NB4 (cell line): Measurements from ENCODE around the gene PSG7.
"Not testable (repeated sequence)": the region's sequence is repeated elsewhere in the genome, so short reads cannot be mapped to it uniquely, and the experiment has no call there.

Experiments used
- MAX ChIP-seq: IDR thresholded peaks from 2 replicates; pipeline ENCODE4 v1.6.1; 2011; ENCODE audit warnings: low read depth, low read length
- MYC ChIP-seq: IDR thresholded peaks from 2 replicates; pipeline ENCODE4 v1.6.1; 2011; ENCODE audit warnings: low read depth, low read length
- POLR2A ChIP-seq: IDR thresholded peaks from 2 replicates; pipeline ENCODE4 v1.6.1; 2011; ENCODE audit warnings: mild to moderate bottlenecking; ENCODE audit not compliant: insufficient read length; ENCODE audit errors: extremely low read depth
- TF ChIP-seq, protein P1 (sequence below): IDR thresholded peaks from one replicate; pipeline ENCODE4 v1.5.1; 2012; ENCODE audit warnings: low read depth, low read length

- TF ChIP-seq, protein P1, sequence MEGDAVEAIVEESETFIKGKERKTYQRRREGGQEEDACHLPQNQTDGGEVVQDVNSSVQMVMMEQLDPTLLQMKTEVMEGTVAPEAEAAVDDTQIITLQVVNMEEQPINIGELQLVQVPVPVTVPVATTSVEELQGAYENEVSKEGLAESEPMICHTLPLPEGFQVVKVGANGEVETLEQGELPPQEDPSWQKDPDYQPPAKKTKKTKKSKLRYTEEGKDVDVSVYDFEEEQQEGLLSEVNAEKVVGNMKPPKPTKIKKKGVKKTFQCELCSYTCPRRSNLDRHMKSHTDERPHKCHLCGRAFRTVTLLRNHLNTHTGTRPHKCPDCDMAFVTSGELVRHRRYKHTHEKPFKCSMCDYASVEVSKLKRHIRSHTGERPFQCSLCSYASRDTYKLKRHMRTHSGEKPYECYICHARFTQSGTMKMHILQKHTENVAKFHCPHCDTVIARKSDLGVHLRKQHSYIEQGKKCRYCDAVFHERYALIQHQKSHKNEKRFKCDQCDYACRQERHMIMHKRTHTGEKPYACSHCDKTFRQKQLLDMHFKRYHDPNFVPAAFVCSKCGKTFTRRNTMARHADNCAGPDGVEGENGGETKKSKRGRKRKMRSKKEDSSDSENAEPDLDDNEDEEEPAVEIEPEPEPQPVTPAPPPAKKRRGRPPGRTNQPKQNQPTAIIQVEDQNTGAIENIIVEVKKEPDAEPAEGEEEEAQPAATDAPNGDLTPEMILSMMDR, result not testable (repeated sequence)
- not testable (repeated sequence) for TF ChIP-seq POLR2A, MAX, MYC
Measured at GRCh38 chr19:42917634-42918033, 19.4 kb downstream of the PSG7 start, which contains the start of gene PSG6.
